ENCODE results near the gene IFRD2. TPM values are rescaled to one million over a fixed set of nuclear protein-coding genes. Genes with fewer than 3 reads are reported as not detected.

IFRD2 gene
- total and polyA plus RNA-seq, 2 experiments from 2014 or later: 85.4 to 90.2 TPM

DNA sequence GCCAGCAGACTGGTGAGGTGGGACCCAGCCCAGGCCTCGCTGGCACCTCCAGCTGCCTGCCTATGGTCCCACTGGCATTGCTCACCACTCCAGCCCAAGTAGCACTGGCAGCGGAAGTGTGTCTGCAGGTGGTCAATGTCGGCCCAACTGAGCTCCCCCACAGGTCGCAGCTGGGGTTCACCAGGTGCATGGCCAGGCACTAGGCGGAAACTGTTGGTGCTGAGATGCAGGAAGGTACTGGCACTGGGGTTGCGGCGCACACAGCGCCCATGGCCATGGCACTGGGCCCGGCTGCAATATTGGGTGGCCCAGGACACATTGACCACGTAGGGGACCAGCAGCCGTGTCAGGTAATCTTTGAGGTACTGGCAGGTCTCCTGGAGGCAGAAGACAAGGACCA lies 25.9 kb upstream of the IFRD2 start:
- TF ChIP-seq EZH2phosphoT487 (IDR thresholded peaks at IDR 0.05; ENCODE audit: insufficient read depth, low read depth) (no peak), EZH2 (IDR thresholded peaks at IDR 0.05; ENCODE audit: insufficient read depth, poor library complexity, severe bottlenecking) (no peak)
- WGBS, 2 experiments (ENCODE audit: low coverage in 1 of 2, low lambda C conversion rate in 2 of 2, missing lambda C conversion rate in 2 of 2): 85 to 88% methylated on average over 10 to 11 of the region's 11 CpGs
- H3K79me2 ChIP-seq (ENCODE audit: insufficient read depth): peaks cover 27% of the 10 kb centered on the region
- H3K9me3 ChIP-seq (ENCODE audit: low read depth): no peaks in the 10 kb centered on the region
- no peak overlapping the region for H3K9ac ChIP-seq
- H3K36me3 ChIP-seq (ENCODE audit: low read depth): no peaks in the 10 kb centered on the region
- H3K4me2 ChIP-seq (ENCODE audit: unreplicated experiment): no peak overlapping the region
- no peak for DNase-seq
- H3K4me1 ChIP-seq (ENCODE audit: insufficient read depth): peaks cover 11% of the 10 kb centered on the region; the same call in 1 of the 2 replicates
- H3K27me3 ChIP-seq (replicated peaks; ENCODE audit: insufficient read depth): no peaks in the 10 kb centered on the region
- H3F3A ChIP-seq (ENCODE audit: insufficient read depth): peaks cover 13% of the 10 kb centered on the region; the same call in 1 of the 2 replicates
- H3K4me3 ChIP-seq: no peak overlapping the region
- no peak overlapping the region for H3K27ac ChIP-seq
- in situ Hi-C loops (cut with MboI): no loop called here
- H3K9me2 ChIP-seq (ENCODE audit: insufficient read depth): no peaks in the 10 kb centered on the region
- H4K20me1 ChIP-seq (ENCODE audit: insufficient read depth): no peaks in the 10 kb centered on the region
- no peak overlapping the region for H2AFZ ChIP-seq

GRCh38 chr3:50317300-50317699 lies 25.1 kb upstream of the IFRD2 start:
- H3K9me3 ChIP-seq (ENCODE audit: low read depth): no peaks in the 10 kb centered on the region
- no peaks in the 10 kb centered on the region for H3K27me3 ChIP-seq (replicated peaks; ENCODE audit: insufficient read depth)
- H3K9me2 ChIP-seq (ENCODE audit: insufficient read depth): no peaks in the 10 kb centered on the region
- no peak overlapping the region for H3K4me3 ChIP-seq
- TF ChIP-seq EZH2phosphoT487 (IDR thresholded peaks at IDR 0.05; ENCODE audit: insufficient read depth, low read depth) (no peak), EZH2 (IDR thresholded peaks at IDR 0.05; ENCODE audit: insufficient read depth, poor library complexity, severe bottlenecking) (no peak)
- H4K20me1 ChIP-seq (ENCODE audit: insufficient read depth): no peaks in the 10 kb centered on the region
- no peak overlapping the region for H3K27ac ChIP-seq
- H3K36me3 ChIP-seq (ENCODE audit: low read depth): no peaks in the 10 kb centered on the region
- WGBS, 2 experiments (ENCODE audit: low coverage in 1 of 2, low lambda C conversion rate in 2 of 2, missing lambda C conversion rate in 2 of 2): 72 to 77% methylated on average over 6 of the region's 6 CpGs
- H3K79me2 ChIP-seq (ENCODE audit: insufficient read depth): peaks cover 27% of the 10 kb centered on the region
- no peak overlapping the region for H3K9ac ChIP-seq
- H2AFZ ChIP-seq: no peak overlapping the region
- in situ Hi-C loops (cut with MboI): no loop called here
- DNase-seq: no peak
- peaks cover 14% of the 10 kb centered on the region; the same call in 1 of the 2 replicates for H3F3A ChIP-seq (ENCODE audit: insufficient read depth)
- peaks cover 11% of the 10 kb centered on the region; the same call in 1 of the 2 replicates for H3K4me1 ChIP-seq (ENCODE audit: insufficient read depth)
- H3K4me2 ChIP-seq (ENCODE audit: unreplicated experiment): no peak overlapping the region

DNA sequence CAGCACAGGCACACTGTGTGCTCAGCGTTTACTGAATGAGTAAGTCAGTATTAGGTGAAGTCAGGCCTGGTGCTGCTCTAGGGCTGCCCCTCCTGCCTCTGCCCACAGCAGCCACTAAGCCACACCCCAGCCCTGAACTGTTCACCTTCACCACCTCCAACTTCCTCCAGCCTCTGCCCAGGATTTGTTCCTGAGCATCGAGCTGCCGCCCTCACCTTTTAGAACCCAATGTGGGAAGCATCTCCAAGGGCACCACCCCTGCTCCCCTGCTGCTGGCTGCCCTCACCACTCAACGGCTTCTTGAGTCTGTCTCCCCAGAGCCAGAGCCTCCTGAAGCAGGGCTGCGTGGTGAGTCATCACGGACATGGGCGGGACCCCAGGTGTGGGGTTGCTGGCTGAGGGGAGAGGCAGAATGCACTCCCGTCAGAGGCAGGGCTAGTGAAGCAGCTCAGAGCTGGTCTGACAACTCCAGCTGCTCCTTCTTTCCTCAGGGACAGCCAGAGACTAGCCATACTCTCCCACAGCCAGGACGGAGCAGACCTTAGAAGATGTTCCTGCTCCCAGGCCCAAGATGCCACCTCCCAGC lies 24.5 kb upstream of the IFRD2 start:
- Histone ChIP-seq H3K36me3 (ENCODE audit: low read depth) (no peaks in the 10 kb centered on the region), H3K79me2 (ENCODE audit: insufficient read depth) (peaks cover 27% of the 10 kb centered on the region), H3K9me3 (ENCODE audit: low read depth) (no peaks in the 10 kb centered on the region), H3K27me3 (replicated peaks; ENCODE audit: insufficient read depth) (no peaks in the 10 kb centered on the region), H3K9me2 (ENCODE audit: insufficient read depth) (no peaks in the 10 kb centered on the region), H3K4me2 (ENCODE audit: unreplicated experiment) (no peak overlapping the region), H3K4me3 (no peak overlapping the region), H4K20me1 (ENCODE audit: insufficient read depth) (no peaks in the 10 kb centered on the region), H3K27ac (no peak overlapping the region), H3K4me1 (ENCODE audit: insufficient read depth) (peaks cover 6% of the 10 kb centered on the region; the same call in 1 of the 2 replicates), H3F3A (ENCODE audit: insufficient read depth) (peaks cover 14% of the 10 kb centered on the region; the same call in 1 of the 2 replicates), H2AFZ (no peak overlapping the region), H3K9ac (no peak overlapping the region)
- in situ Hi-C loops (cut with MboI): no loop called here
- no peak for TF ChIP-seq EZH2 (IDR thresholded peaks at IDR 0.05; ENCODE audit: insufficient read depth, poor library complexity, severe bottlenecking)
- no peak for TF ChIP-seq EZH2phosphoT487 (IDR thresholded peaks at IDR 0.05; ENCODE audit: insufficient read depth, low read depth)
- DNase-seq: no peak
- WGBS, 2 experiments (ENCODE audit: low coverage in 1 of 2, low lambda C conversion rate in 2 of 2, missing lambda C conversion rate in 2 of 2): 93 to 94% methylated on average over 9 of the region's 9 CpGs

DNA sequence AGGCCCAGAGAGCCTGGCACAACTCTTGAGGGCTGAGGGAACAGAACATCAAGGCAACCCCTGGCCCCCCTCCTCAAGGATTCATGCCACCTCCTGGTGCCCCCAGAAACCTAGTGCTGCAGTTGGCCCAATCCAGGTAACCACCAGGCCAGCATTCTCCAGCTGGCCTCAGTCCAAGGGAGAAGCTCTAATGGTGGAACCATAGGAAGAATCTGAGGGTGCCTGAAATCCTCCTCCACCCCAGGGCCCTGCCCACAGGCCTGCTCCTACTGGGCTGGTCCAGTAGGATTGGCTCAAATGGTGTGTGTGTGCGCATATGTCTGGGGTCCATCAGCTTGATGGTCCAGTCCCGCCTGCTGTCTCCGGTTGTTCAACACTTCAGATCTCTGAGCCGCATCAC lies 22.6 kb upstream of the IFRD2 start:
- no peaks in the 10 kb centered on the region for H3K9me3 ChIP-seq (ENCODE audit: low read depth)
- H3K4me2 ChIP-seq (ENCODE audit: unreplicated experiment): no peak overlapping the region
- peaks cover 18% of the 10 kb centered on the region for H3K79me2 ChIP-seq (ENCODE audit: insufficient read depth)
- H3K4me1 ChIP-seq (ENCODE audit: insufficient read depth): no peaks in the 10 kb centered on the region
- H3K27ac ChIP-seq: no peak overlapping the region
- TF ChIP-seq EZH2phosphoT487 (IDR thresholded peaks at IDR 0.05; ENCODE audit: insufficient read depth, low read depth) (no peak), EZH2 (IDR thresholded peaks at IDR 0.05; ENCODE audit: insufficient read depth, poor library complexity, severe bottlenecking) (no peak)
- in situ Hi-C loops (cut with MboI): no loop called here
- no peaks in the 10 kb centered on the region for H3K27me3 ChIP-seq (replicated peaks; ENCODE audit: insufficient read depth)
- H2AFZ ChIP-seq: no peak overlapping the region
- DNase-seq: no peak
- no peak overlapping the region for H3K9ac ChIP-seq
- 97 to 100% methylated on average over 4 of the region's 4 CpGs for WGBS, 2 experiments (ENCODE audit: low coverage in 1 of 2, low lambda C conversion rate in 2 of 2, missing lambda C conversion rate in 2 of 2)
- H3K4me3 ChIP-seq: no peak overlapping the region
- no peaks in the 10 kb centered on the region for H3K36me3 ChIP-seq (ENCODE audit: low read depth)
- H3F3A ChIP-seq (ENCODE audit: insufficient read depth): peaks cover 14% of the 10 kb centered on the region; the same call in 1 of the 2 replicates
- H4K20me1 ChIP-seq (ENCODE audit: insufficient read depth): no peaks in the 10 kb centered on the region
- no peaks in the 10 kb centered on the region for H3K9me2 ChIP-seq (ENCODE audit: insufficient read depth)
